Endometrial microvascular endothelial cells (primary cell): ENCODE results near the gene VPS45. TPM values are rescaled to one million over a fixed set of nuclear protein-coding genes. Genes with fewer than 3 reads are reported as not detected.

ENCODE experiments used
- in situ Hi-C: cut with HindIII; loops from 2 replicates; pipeline ENCODE4 v1.10.0; 2017; ENCODE audit warnings: low sequenced_read_pairs, low pct_unique_long_range_greater_than_20kb; ENCODE audit errors: inconsistent ontology term
- total RNA-seq: library from RNA; depleted of rRNA; stranded (reverse); fragments of >200 nt; gene quantifications from one replicate; pipeline ENCODE4 v1.2.3, GENCODE V29; 2015; ENCODE audit errors: inconsistent ontology term

VPS45 gene
- 23.4 TPM for total RNA-seq

GRCh38 chr1:150067184-150068108 lies at the start of gene VPS45:
VPS45 (plus strand) TSS chr1:150067776; CDS start chr1:150067858, 82 bp downstream.
- in situ Hi-C loops, result loop anchor here (25.0 kb wide), 1 partner anchor 95 kb away; no protein-coding TSS in a partner anchor

GRCh38 chr1:150018165-150018564 lies 49.4 kb upstream of the VPS45 start:
- in situ Hi-C loops, result no loop called here

DNA sequence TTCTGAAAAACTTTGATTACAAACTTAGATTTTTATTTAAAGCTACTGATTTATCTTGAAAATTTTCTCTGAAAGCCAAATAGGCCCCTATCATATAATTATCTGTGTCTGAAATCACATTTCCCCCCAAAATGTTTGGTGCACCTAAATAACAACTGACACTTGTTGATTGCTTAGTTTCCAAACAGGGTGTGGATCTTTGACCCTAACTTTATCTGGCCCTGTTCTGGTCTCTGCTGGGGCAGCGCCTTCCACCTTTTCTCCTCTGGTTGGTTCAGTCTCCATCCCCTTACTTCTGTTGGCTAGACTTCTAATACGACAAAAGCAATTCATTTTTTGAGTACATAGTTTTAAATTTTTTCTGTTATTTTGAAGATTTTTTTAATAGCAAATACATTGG lies 46.9 kb upstream of the VPS45 start:
- in situ Hi-C loops, result no loop called here

DNA sequence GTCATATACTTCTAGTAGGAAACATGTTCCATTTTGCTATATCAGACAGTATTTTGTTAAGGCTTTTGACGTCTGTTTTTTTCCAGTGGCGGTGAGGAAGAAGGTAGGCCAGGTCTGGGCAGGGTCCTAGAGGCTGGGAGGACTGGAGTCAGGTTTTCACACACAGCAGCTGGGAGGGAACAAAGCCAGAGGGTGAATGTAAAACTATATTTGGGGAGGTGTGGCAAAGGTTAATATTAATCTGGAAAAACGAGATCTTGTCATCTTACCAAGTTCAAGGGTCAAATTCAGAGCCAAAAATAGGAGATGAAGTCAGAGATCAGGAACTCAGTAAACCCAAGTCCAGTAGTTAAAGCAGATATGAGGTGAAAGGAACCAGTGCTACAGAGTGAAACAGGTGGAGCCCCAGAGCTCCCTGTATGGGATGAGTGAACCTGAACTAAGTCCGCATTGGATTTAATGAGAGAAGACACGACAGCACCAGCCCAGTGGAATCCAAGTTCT lies 46.3 kb upstream of the VPS45 start:
- in situ Hi-C loops, result no loop called here

DNA sequence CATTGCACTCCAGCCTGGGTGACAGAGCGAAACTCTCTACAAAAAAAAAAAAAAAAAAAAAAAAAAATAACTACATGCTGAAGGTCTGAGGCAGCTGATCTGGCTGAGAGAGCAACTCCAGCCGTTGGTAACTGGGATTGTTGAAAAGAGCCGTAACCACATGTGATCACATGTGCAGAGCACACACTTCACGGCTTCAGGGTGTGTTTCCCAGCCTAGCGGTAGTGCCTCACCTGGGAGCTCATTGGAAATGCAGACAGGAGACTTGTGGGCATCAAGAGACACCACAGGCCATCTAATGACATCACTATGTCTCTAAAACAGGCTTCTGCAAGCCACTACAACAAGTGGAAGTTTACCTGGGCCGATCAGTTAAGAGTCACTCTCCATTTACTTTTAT lies 45.2 kb upstream of the VPS45 start:
- in situ Hi-C loops, result no loop called here

DNA sequence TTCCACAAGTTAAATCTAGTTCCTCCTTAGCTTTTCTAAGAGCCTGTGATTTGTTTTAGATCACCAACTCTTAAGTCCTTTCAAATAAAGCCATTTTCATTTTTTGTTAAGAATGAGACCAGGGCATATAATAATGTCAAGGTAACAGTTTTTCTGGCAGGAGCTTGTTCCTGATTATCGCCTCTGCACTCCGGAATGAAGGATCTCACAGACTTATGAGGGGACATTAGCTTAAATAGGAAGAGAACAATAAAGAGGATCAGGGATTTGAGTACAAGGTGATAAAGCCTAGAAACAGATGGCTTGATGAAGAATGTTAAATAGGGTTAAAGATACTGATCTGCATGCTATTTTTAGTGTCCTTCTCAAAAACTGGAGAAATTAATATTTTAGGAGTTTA lies 43.4 kb upstream of the VPS45 start:
- in situ Hi-C loops, result no loop called here

GRCh38 chr1:150028322-150028721 lies 39.3 kb upstream of the VPS45 start:
- in situ Hi-C loops, result no loop called here

GRCh38 chr1:150034336-150034735 lies 33.2 kb upstream of the VPS45 start:
- in situ Hi-C loops, result no loop called here

DNA sequence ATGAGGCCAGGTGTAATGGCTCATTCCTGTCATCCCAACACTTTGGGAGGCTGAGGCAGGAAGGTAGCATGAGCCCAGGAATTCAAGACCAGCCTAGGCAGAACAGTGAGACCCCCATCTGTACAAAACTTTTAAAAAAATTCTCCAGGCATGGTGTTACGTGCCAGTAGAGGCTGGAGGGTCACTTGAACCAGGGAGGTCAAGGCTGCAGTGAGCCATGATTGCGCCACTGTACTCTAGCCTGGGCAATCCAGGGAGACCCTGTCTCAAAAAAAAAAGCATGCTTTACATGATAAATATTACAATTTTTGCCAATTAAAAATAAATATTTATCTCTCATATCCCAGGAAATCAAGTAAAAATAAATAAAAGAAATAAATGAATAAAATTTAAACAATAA lies 17.6 kb upstream of the VPS45 start:
- in situ Hi-C loops, result loop anchor here (25.0 kb wide), 1 partner anchor 112 kb away; no protein-coding TSS in a partner anchor

GRCh38 chr1:150051089-150051373 lies 16.5 kb upstream of the VPS45 start:
- in situ Hi-C loops, result loop anchor here (25.0 kb wide), 1 partner anchor 111 kb away; no protein-coding TSS in a partner anchor

- in situ Hi-C loops, result loop anchor here (25.0 kb wide), 1 partner anchor 110 kb away; no protein-coding TSS in a partner anchor
Measured at GRCh38 chr1:150051905-150052412, 15.6 kb upstream of the VPS45 start.

GRCh38 chr1:150053926-150054325 lies 13.7 kb upstream of the VPS45 start:
- in situ Hi-C loops, result loop anchor here (25.0 kb wide), 1 partner anchor 108 kb away; no protein-coding TSS in a partner anchor

- in situ Hi-C loops, result loop anchor here (25.0 kb wide), 1 partner anchor 107 kb away; no protein-coding TSS in a partner anchor
Measured at GRCh38 chr1:150055507-150055906, 12.1 kb upstream of the VPS45 start.

DNA sequence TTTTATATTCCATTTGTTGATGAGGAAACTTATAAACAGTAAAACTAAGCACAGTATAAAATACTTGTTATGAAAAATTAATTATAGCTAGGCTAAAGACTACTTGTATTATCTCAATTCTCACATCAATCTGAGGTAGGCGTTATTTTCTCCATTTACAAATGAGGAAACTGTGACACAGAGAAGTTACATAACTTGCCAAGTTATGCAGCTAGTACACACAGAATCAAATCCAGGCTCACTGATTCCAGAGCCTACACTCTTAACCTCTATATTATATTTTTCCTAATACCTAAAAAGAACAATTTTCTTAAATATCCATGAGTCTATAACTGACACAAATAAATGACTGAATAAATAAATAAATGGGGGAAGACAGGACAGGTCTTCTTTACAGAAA lies 11.2 kb upstream of the VPS45 start:
- in situ Hi-C loops, result loop anchor here (25.0 kb wide), 1 partner anchor 106 kb away; no protein-coding TSS in a partner anchor

DNA sequence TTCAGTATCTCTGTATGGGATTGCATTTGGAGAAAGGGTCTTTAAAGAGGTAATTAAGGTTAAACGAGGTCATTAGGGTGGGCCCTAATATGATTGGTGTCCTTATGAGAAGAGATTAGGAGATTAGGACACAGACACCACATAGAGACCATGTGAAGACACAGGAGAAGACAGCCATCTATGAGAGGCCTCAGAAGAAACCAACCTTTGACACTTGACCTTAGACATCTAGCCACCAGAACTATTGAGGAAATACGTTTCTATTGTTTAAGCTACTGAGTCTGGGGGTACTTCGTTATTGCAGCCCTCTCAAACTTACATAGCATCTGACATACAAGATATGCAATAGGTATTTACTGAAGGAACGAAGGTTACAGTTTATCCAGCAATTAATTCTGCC lies 7.3 kb upstream of the VPS45 start:
- in situ Hi-C loops, result loop anchor here (25.0 kb wide), 1 partner anchor 102 kb away; no protein-coding TSS in a partner anchor

DNA sequence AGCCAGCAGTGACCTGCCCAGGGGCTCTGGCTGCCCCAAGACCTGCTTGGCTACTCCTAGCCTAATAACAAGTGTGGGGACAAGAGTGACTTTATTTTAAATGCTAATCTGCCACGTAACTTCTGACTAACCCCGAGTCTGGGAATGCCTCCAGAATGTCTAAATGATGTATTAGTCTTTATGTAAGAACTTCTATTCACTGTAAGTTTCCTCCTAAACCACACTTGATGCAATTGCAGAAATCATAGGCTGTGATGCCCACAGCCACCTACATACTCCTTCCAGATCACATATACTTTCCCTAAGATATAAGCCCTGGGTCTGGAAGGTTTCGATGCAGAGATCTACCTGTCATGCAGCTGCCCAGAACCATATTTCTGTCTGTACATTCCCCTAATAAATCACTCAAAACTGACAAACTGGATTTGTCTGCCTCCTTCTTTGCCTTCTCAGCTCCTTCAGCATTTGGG lies 5.9 kb upstream of the VPS45 start:
- in situ Hi-C loops, result loop anchor here (25.0 kb wide), 1 partner anchor 101 kb away; no protein-coding TSS in a partner anchor

GRCh38 chr1:150062113-150062512 lies 5.5 kb upstream of the VPS45 start:
- in situ Hi-C loops, result loop anchor here (25.0 kb wide), 1 partner anchor 100 kb away; no protein-coding TSS in a partner anchor

- in situ Hi-C loops, result loop anchor here (25.0 kb wide), 1 partner anchor 97 kb away; no protein-coding TSS in a partner anchor
Measured at GRCh38 chr1:150065184-150065871, 2.2 kb upstream of the VPS45 start.

GRCh38 chr1:150066328-150066727 lies 1.2 kb upstream of the VPS45 start:
- in situ Hi-C loops, result loop anchor here (25.0 kb wide), 1 partner anchor 96 kb away; no protein-coding TSS in a partner anchor
